Measurements from ENCODE around the gene HHATL. TPM values are rescaled to one million over a fixed set of nuclear protein-coding genes. Genes with fewer than 3 reads are reported as not detected.

The HHATL gene
- total RNA-seq, 1 experiment from 2014 or later: 0.92 TPM

GRCh38 chr3:42745776-42746454, 43.3 kb upstream of the HHATL start (continued):
- TF ChIP-seq AFF4 (CRISPR knock-in tag; IDR thresholded peaks at IDR 0.05; ENCODE audit: borderline replicate concordance) (no peak), NR1H2 (CRISPR knock-in tag; IDR thresholded peaks at IDR 0.05) (no peak), USF2 (CRISPR knock-in tag; IDR thresholded peaks at IDR 0.05) (no peak), ZNF396 (CRISPR knock-in tag; IDR thresholded peaks at IDR 0.05; ENCODE audit: borderline replicate concordance) (no peak), STAT6 (CRISPR knock-in tag; conservative IDR thresholded peaks at IDR 0.05; ENCODE audit: low read depth) (no peak), RELA (CRISPR knock-in tag; IDR thresholded peaks at IDR 0.05; ENCODE audit: borderline replicate concordance) (no peak), GABPB1 (CRISPR knock-in tag; IDR thresholded peaks at IDR 0.05) (no peak), AR (CRISPR knock-in tag; IDR thresholded peaks at IDR 0.05) (no peak), OVOL2 (CRISPR knock-in tag; IDR thresholded peaks at IDR 0.05; ENCODE audit: borderline replicate concordance) (no peak)

GRCh38 chr3:42745291-42745745, 42.7 kb upstream of the HHATL start:
- H3K4me3 Mint-ChIP-seq: no peak overlapping the region
- DNase-seq (ENCODE audit: low spot score) (no peak), ATAC-seq (no peak)
- ChIA-PET POLR2A (no interaction called here), CTCF (interaction anchor here (0.6 to 4.9 kb wide), 16 partner anchors 10 to 740 kb away, joined by 3 to 49 read pairs (median 10); partner anchors contain the start of gene HHATL)
- no peaks in the 10 kb centered on the region for H3K27me3 Mint-ChIP-seq (ENCODE audit: low read depth)
- no peaks in the 10 kb centered on the region for H3K36me3 Mint-ChIP-seq
- H3K9me3 Mint-ChIP-seq: no peaks in the 10 kb centered on the region
- TF ChIP-seq ZNF425 (CRISPR knock-in tag; conservative IDR thresholded peaks at IDR 0.05): no peak
- TF ChIP-seq ZNF232 (CRISPR knock-in tag; IDR thresholded peaks at IDR 0.05): no peak
- no peak for TF ChIP-seq RORB (CRISPR knock-in tag; IDR thresholded peaks at IDR 0.05)
- H3K27ac Mint-ChIP-seq: no peak overlapping the region
- H3K4me1 Mint-ChIP-seq: peaks cover 26% of the 10 kb centered on the region
